ENCODE results near the gene RNF213. TPM values are rescaled to one million over a fixed set of nuclear protein-coding genes. Genes with fewer than 3 reads are reported as not detected.

The RNF213 gene
- total RNA-seq, 2 experiments from 2014 or later: 787 to 849 TPM

DNA sequence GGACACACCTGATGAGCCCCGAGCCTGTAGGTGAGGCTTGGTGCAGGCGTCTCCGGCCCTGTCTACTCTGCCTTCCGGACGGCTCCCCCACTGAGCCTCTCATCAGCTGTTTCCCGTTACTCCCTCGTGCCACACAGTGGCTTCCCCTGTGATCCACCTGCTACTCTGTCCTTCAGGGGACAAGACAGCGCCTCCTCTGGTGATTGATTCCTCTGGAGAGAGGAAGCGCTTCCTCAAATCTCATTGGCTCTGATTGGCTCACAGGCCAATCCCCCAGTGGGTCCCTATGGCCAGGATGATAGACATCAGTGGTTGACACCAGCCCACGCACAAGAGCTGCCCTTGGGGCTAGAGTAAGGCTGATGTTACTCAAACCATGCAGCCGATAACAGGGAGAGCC, 24.0 kb downstream of the RNF213 start:
- ChIA-PET POLR2A (interaction anchor here (1.0 to 1.7 kb wide), 8 partner anchors 11 to 151 kb away, joined by 3 to 6 read pairs (median 4); no protein-coding TSS in a partner anchor), CTCF (interaction anchor here (0.7 to 1.0 kb wide), 2 partner anchors 12 to 26 kb away, joined by 3 to 5 read pairs; no protein-coding TSS in a partner anchor)
- DNase-seq: no peak
- H3K4me1 Mint-ChIP-seq: peaks cover 37% of the 10 kb centered on the region
- H3K4me3 Mint-ChIP-seq: peak overlapping the region; percentile 5
- H3K27ac Mint-ChIP-seq: peak overlapping the region; percentile 55
- no peaks in the 10 kb centered on the region for H3K27me3 Mint-ChIP-seq
- H3K36me3 Mint-ChIP-seq (ENCODE audit: low read depth): peaks cover 75% of the 10 kb centered on the region
- no peaks in the 10 kb centered on the region for H3K9me3 Mint-ChIP-seq

DNA sequence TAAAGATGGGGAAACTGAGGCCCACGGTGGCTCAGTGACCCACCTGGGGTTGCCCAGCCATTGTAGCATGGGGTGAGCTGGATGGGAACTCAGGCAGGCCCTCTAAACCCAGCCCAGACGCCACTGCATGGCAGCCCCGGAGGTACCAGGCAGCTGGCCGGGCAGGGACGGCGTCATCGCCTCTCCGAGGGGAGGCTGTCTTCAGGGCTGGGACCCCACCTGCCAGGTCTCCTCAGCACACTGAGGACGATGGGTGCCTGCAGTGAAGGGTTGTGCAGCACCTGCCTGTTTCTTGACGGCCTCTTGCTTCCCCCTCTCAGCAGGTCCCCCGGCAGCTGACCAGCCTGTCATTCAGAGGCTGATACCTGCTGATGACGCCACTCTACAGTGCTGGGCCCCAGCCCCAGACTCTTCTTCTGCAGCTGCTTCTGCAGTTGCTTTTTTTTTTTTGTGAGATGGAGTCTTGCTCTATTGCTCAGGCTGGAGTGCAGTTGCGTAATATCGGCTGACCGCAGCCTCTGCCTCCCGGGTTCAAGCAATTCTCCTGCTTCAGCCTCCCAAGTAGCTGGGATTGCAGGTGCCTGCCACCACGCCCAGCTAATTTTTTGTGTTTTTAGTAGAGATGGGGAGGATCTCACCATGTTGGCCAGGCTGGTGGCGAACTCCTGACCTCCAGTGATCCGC, 24.7 kb downstream of the RNF213 start:
- H3K4me1 Mint-ChIP-seq: peaks cover 39% of the 10 kb centered on the region
- no peak for DNase-seq
- CTCF ChIA-PET: no interaction called here
- no peaks in the 10 kb centered on the region for H3K9me3 Mint-ChIP-seq
- H3K27me3 Mint-ChIP-seq: no peaks in the 10 kb centered on the region
- H3K36me3 Mint-ChIP-seq (ENCODE audit: low read depth): peaks cover 75% of the 10 kb centered on the region
- no peak overlapping the region for H3K4me3 Mint-ChIP-seq
- no peak overlapping the region for H3K27ac Mint-ChIP-seq
- POLR2A ChIA-PET: interaction anchor here (1.1 to 1.6 kb wide), 5 partner anchors 9 to 151 kb away, joined by 3 read pairs; no protein-coding TSS in a partner anchor

DNA sequence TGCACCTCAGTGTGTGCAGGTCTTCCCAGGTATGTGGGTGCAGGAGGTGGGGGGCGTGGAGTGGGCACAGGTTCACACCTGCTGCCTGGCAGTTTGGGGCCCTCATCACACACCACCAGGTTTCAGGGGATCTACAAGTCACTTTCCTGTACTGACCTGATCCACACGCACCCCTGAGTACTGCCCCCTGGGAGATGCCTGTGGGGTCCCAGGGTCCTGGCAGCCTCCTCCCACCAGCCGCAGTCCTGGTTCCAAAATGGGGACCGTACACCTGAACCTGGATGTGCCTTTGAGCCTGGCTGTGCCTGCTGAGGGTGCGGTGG, 25.9 kb downstream of the RNF213 start:
- H3K4me1 Mint-ChIP-seq: peaks cover 40% of the 10 kb centered on the region
- H3K4me3 Mint-ChIP-seq: no peak overlapping the region
- no peak overlapping the region for H3K27ac Mint-ChIP-seq
- H3K36me3 Mint-ChIP-seq (ENCODE audit: low read depth): peaks cover 76% of the 10 kb centered on the region
- POLR2A ChIA-PET: interaction anchor here (0.8 to 1.6 kb wide), 3 partner anchors 8 to 141 kb away, joined by 3 to 12 read pairs (median 3); no protein-coding TSS in a partner anchor
- no peaks in the 10 kb centered on the region for H3K27me3 Mint-ChIP-seq
- CTCF ChIA-PET: no interaction called here
- DNase-seq: no peak
- H3K9me3 Mint-ChIP-seq: no peaks in the 10 kb centered on the region

DNA sequence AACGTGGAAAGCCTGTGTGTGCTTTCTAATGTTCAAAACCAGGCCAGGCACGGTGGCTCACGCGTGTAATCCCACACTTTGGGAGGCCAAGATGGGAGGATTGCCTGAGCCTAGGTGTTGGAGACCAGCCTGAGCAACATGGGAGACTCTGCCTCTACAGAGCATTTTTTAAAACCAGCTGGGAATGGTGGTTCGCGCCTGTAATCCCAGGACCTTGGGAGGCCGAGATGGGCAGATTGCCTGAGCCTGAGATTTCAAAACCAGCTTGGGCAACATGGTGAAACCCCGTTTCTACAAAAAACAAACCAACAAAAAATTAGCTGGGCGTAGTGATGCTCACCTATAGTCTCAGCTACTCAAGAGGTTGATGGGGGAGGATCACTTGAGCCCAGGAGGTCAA, 26.4 kb downstream of the RNF213 start:
- Mint-ChIP-seq H3K4me1 (peaks cover 42% of the 10 kb centered on the region), H3K27ac (peak overlapping the region; percentile 26), H3K4me3 (no peak overlapping the region), H3K9me3 (no peaks in the 10 kb centered on the region), H3K36me3 (ENCODE audit: low read depth) (peaks cover 78% of the 10 kb centered on the region), H3K27me3 (no peaks in the 10 kb centered on the region)
- ChIA-PET POLR2A (interaction anchor here (0.8 to 1.6 kb wide), 4 partner anchors 8 to 141 kb away, joined by 3 to 12 read pairs (median 3); no protein-coding TSS in a partner anchor), CTCF (no interaction called here)
- DNase-seq: no peak

DNA sequence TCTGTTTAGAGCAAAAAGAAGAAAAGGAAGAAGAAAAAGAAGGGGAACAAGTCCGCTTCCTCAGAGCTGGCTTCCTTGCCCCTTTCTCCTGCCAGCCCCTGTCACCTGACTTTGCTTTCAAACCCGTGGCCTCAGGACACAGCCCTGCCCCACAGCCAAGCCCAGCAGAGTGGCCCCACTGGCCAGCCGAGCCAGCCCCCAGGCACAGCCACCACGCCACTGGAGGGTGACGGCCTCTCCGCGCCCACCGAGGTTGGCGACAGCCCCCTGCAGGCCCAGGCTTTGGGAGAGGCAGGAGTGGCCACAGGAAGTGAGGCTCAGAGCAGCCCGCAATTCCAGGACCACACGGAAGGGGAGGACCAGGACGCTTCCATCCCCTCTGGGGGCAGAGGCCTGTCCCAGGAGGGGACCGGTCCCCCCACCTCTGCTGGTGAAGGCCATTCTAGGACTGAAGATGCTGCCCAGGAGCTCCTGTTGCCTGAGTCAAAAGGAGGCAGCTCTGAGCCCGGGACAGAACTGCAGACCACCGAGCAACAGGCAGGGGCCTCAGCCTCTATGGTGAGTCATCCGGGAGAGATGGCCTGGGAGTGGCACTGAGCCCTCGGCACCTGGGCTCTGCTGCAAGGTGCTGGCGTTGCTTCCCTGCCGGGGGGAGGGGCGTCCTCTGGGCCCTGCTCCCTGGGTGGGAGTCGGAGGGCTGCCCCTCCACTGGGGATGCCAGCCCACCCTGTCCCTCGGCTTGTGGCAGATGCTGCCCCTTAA, 27.3 kb downstream of the RNF213 start:
- Mint-ChIP-seq H3K27me3 (no peaks in the 10 kb centered on the region), H3K36me3 (ENCODE audit: low read depth) (peaks cover 84% of the 10 kb centered on the region), H3K4me3 (no peak overlapping the region), H3K27ac (peak overlapping the region; percentile 57), H3K4me1 (peaks cover 43% of the 10 kb centered on the region), H3K9me3 (no peaks in the 10 kb centered on the region)
- POLR2A ChIA-PET: interaction anchor here (0.9 to 1.6 kb wide), 4 partner anchors 10 to 142 kb away, joined by 3 to 12 read pairs (median 5); no protein-coding TSS in a partner anchor
- no peak for DNase-seq
- CTCF ChIA-PET: no interaction called here

DNA sequence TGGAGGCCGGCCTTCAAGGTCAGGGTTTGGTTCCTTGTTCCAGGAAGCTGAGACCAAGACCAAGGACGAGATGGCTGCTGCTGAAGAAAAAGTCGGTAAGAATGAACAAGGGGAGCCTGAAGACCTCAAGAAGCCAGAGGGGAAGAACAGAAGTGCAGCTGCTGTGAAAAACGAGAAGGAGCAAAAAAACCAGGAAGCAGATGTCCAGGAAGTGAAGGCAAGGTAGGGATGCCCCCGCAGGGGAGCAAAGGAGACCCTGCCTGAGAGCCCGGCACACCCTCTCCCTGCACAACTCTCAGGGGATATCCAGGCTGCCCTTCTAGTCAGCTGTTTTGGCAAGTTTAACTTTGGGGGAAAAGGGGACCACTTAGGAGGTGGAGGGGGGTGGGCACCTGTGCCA, 29.0 kb downstream of the RNF213 start:
- no peak for DNase-seq
- no peaks in the 10 kb centered on the region for H3K9me3 Mint-ChIP-seq
- H3K36me3 Mint-ChIP-seq (ENCODE audit: low read depth): peaks cover 84% of the 10 kb centered on the region
- no peaks in the 10 kb centered on the region for H3K27me3 Mint-ChIP-seq
- H3K4me3 Mint-ChIP-seq: peak overlapping the region; percentile 7
- H3K4me1 Mint-ChIP-seq: peaks cover 42% of the 10 kb centered on the region
- CTCF ChIA-PET: interaction anchor here (0.7 kb wide), 1 partner anchor 87 kb away, joined by 3 read pairs; no protein-coding TSS in a partner anchor
- POLR2A ChIA-PET: interaction anchor here (0.6 kb wide), 1 partner anchor 10 kb away, joined by 3 read pairs; no protein-coding TSS in a partner anchor
- peak overlapping the region; percentile 61 for H3K27ac Mint-ChIP-seq

DNA sequence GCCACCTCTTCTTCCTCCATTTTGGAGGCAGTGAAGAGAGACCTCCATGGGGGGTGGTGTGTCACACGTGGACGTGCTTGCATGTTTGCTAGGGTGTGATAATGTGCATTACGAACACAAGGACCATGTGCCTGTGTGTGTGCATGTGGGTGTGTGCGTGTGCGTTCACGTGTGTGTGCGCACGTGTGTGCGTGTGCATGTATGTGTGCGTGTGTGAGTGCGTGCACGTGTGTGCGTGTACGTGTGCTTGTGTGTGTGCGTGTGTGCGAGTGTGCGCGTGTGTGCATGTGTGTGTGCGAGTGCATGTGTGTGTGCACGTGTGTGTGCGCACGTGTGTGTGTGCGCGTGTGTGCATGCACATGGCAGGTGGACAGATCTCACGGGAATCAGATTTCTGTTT, 29.5 kb downstream of the RNF213 start:
- DNase-seq: no peak
- H3K36me3 Mint-ChIP-seq (ENCODE audit: low read depth): peaks cover 84% of the 10 kb centered on the region
- H3K27ac Mint-ChIP-seq: peak overlapping the region; percentile 16
- peaks cover 43% of the 10 kb centered on the region for H3K4me1 Mint-ChIP-seq
- H3K4me3 Mint-ChIP-seq: no peak overlapping the region
- H3K27me3 Mint-ChIP-seq: no peaks in the 10 kb centered on the region
- H3K9me3 Mint-ChIP-seq: no peaks in the 10 kb centered on the region
- CTCF ChIA-PET: no interaction called here
- POLR2A ChIA-PET: interaction anchor here (1.1 to 1.5 kb wide), 2 partner anchors 11 to 22 kb away, joined by 3 read pairs; no protein-coding TSS in a partner anchor

DNA sequence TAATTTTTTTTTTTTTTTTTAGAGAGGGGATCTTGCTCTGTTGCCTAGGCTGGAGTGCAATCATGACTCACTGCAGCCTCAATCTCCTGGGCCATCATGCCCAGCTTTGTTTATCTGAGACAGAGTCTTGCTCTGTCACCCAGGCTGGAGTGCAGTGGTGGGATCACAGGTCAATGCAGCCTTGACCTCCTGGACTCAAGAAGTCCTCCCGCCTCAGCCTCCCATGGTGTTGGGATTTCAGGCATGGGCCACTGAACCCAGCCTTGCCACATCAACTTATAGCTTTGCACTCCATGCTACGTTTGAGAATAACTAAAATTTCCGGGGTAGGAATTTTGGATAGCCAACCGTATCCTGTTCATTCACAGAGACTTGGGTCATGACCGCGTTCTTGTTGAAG, 30.6 kb downstream of the RNF213 start:
- no peaks in the 10 kb centered on the region for H3K27me3 Mint-ChIP-seq
- ChIA-PET POLR2A (interaction anchor here (0.6 to 1.5 kb wide), 6 partner anchors 10 to 36 kb away, joined by 3 to 5 read pairs (median 3); no protein-coding TSS in a partner anchor), CTCF (no interaction called here)
- no peak for DNase-seq
- peaks cover 86% of the 10 kb centered on the region for H3K36me3 Mint-ChIP-seq (ENCODE audit: low read depth)
- H3K9me3 Mint-ChIP-seq: no peaks in the 10 kb centered on the region
- no peak overlapping the region for H3K4me3 Mint-ChIP-seq
- H3K4me1 Mint-ChIP-seq: peaks cover 47% of the 10 kb centered on the region
- no peak overlapping the region for H3K27ac Mint-ChIP-seq

DNA sequence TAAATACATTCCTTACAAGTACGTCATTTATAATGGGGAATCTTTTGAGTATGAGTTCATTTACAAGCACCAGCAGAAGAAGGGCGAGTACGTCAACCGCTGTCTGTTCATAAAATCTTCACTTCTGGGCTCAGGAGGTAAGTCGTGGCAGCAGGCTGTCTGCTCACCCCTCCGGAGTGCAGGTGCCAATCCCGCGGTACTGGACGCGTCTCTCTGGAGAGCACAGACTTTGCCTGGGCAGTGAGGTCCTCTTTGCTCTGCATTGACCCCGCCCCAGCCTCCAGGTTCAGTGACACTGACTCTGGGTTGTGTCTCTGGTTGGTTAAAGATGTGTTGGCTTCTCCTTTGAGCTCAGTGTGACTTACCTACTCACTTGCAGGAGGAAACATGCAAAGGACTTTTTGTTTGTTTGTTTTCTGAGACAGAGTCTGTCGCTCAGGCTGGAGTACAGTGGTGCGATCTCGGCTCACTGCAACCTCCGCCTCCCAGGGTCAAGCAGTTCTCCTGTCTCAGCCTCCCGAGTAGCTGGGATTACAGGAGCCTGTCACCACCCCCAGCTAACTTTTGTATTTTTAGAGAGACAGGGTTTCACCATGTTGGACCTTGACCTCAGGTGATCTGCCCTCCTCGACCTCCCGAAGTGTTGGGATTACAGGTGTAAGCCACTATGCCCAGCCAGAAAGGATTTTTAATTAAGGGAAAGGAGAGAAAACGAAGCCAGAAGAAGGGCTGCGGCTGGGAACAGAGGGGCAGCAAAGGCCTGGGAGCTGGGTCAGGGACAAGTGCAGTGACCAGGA, 31.2 kb downstream of the RNF213 start:
- H3K4me1 Mint-ChIP-seq: peaks cover 47% of the 10 kb centered on the region
- CTCF ChIA-PET: no interaction called here

DNA sequence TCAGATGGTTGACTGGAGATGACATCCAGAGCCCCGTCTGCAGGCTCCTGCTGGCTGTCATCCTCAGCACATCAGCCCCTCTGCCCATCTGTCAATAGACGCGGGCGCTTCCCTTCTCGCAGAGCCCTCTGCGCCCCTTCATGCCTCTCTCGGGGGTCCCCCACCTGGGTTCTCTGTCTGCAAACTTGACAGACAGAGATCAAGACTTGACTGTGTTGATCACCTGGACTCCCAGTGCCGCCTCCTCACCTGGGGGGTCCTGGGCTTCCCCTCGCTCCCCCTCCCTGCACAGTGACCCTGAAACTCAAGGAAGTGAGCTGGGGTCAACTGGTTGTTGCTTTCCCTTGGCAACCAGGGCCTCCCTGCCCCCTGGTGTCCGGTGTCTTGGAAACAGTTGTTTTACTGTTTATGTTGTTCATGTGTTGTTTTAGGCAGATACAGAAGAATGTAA, 31.9 kb downstream of the RNF213 start:
- POLR2A ChIA-PET: interaction anchor here (0.9 to 1.7 kb wide), 2 partner anchors 24 to 27 kb away, joined by 3 read pairs; no protein-coding TSS in a partner anchor
- H3K27me3 Mint-ChIP-seq: no peaks in the 10 kb centered on the region
- H3K27ac Mint-ChIP-seq: peak overlapping the region; percentile 59
- peaks cover 83% of the 10 kb centered on the region for H3K36me3 Mint-ChIP-seq (ENCODE audit: low read depth)
- H3K4me3 Mint-ChIP-seq: no peak overlapping the region
- CTCF ChIA-PET: interaction anchor here (1.2 kb wide), 1 partner anchor 93 kb away, joined by 3 read pairs; no protein-coding TSS in a partner anchor
- DNase-seq: no peak
- H3K4me1 Mint-ChIP-seq: peaks cover 40% of the 10 kb centered on the region
- no peaks in the 10 kb centered on the region for H3K9me3 Mint-ChIP-seq

More for the DNA sequence above, 31.2 kb downstream of the RNF213 start:
- H3K27ac Mint-ChIP-seq: no peak overlapping the region
- H3K9me3 Mint-ChIP-seq: no peaks in the 10 kb centered on the region
- POLR2A ChIA-PET: interaction anchor here (1.0 to 1.7 kb wide), 3 partner anchors 14 to 26 kb away, joined by 3 to 5 read pairs (median 3); no protein-coding TSS in a partner anchor
- H3K27me3 Mint-ChIP-seq: no peaks in the 10 kb centered on the region
- no peak for DNase-seq
- H3K4me3 Mint-ChIP-seq: no peak overlapping the region
- H3K36me3 Mint-ChIP-seq (ENCODE audit: low read depth): peaks cover 89% of the 10 kb centered on the region

DNA sequence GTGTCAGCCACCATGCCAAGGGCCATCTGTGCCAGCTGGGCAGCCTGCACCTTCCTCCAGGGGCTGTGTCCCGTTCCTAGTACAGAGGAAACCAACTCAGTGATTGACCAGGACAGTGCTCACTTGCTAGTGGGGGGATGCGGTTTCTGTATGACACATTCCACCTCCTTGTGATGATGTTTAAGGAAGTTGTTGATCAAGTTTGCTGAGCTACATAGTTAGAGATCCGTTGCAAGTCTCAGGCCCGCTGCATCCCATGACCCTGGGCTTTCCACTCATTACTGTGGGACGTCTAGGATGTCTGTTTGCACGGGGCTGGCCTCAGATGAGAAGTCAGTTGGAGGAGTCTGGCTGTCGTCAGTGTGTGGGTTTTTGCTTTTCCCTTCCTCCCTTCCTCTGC, 33.6 kb downstream of the RNF213 start:
- ChIA-PET CTCF (no interaction called here), POLR2A (interaction anchor here (1.1 to 2.4 kb wide), 6 partner anchors 9 to 193 kb away, joined by 3 to 16 read pairs (median 4); partner anchors contain the start of gene GAA)
- Mint-ChIP-seq H3K4me3 (no peak overlapping the region), H3K27ac (peak overlapping the region; percentile 40), H3K36me3 (ENCODE audit: low read depth) (peaks cover 88% of the 10 kb centered on the region), H3K9me3 (no peaks in the 10 kb centered on the region), H3K27me3 (no peaks in the 10 kb centered on the region), H3K4me1 (peaks cover 44% of the 10 kb centered on the region)
- no peak for DNase-seq

DNA sequence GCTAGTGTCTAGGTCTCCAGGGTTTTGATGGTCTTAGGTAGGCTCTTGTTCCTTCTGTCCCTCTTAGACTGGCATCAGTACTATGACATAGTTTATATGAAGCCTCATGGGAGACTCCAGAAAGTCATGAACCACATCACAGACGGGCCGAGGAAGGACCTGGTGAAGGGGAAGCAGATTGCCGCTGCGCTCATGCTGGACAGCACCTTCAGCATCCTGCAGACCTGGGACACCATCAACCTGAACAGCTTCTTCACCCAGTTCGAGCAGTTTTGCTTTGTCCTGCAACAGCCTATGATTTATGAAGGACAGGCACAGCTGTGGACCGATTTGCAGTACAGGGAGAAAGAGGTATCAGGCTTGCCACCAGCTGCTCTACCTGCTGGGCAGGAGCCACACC, 34.0 kb downstream of the RNF213 start:
- ChIA-PET POLR2A (interaction anchor here (1.1 to 2.4 kb wide), 9 partner anchors 8 to 76 kb away, joined by 3 to 16 read pairs (median 4); no protein-coding TSS in a partner anchor), CTCF (no interaction called here)
- Mint-ChIP-seq H3K4me3 (no peak overlapping the region), H3K27me3 (no peaks in the 10 kb centered on the region), H3K4me1 (peaks cover 45% of the 10 kb centered on the region), H3K36me3 (ENCODE audit: low read depth) (peaks cover 88% of the 10 kb centered on the region), H3K27ac (peak overlapping the region; percentile 40), H3K9me3 (no peaks in the 10 kb centered on the region)
- no peak for DNase-seq

Data from activated CD4-positive, alpha-beta memory T cell treated with anti-CD3 and anti-CD28 coated beads, Interleukin-2, amount 10 ng/mL, durations not matched to agents 7 days and 5 days (primary cell).